KBM-7 (cell line): Measurements from ENCODE around the gene OBP2A.
"Not testable (repeated sequence)": the region's sequence is repeated elsewhere in the genome, so short reads cannot be mapped to it uniquely, and the experiment has no call there.

Source experiments
- DNase-seq: peaks from one replicate; pipeline ENCODE4 v3.0.0-alpha.2; 2015
- in situ Hi-C: fragments of 300-500 bp; cut with MboI; formaldehyde crosslinking; loops from 2 replicates; pipeline ENCODE4 v1.14.3; 2020; ENCODE audit warnings: low sequenced_read_pairs, low pct_unique_long_range_greater_than_20kb, mixed read lengths

OBP2A gene

DNA sequence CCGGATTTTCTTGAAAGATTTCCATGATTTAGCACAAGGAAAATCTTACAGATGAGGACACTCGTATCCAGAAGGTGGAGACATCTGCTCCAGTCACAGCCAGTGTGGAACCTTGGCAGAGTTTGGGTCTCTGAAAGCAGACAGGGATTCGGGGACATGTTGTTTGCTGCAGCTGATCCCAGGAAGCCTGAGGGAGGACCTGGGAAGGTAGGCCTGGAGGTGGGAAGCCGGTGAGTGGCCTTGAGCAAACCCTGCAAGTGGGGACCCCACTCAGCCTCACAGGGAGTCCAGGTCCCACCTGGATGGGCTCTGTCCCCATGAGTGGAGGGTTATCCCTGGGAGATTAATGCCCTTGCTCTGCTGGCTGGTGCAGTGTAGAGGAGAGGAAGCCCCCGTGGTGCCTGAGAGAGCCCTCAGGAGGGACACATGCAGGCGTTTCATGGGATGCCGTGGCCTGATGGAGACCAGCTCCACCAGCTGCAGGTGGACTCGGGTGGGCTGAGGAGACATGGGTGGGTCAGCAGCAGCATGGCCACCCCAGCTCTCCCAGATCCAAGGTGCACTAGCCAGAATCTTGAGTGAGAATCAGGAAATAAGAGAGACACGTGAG lies 37.6 kb upstream of the OBP2A start:
- in situ Hi-C loops = no loop called here

GRCh38 chr9:135509458-135509857 lies 36.5 kb upstream of the OBP2A start:
- in situ Hi-C loops = no loop called here

More for the DNA sequence above, 37.6 kb upstream of the OBP2A start:
- no peak for DNase-seq

DNA sequence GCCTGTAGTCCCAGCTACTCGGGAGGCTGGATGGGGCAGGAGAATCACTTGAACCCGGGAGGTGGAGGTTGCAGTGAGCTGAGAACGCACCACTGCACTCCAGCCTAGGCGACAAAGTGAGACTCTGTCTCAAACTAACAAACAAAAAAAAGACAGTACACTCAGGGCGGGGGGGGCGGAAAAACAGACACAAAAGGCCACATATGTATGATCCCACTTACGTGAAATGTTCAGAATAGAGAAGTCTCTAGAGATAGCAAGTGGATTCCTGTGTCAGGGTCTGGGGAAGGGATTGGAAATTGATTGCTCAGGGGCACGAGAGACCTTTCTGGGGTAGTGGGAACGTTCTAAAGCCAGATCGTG lies 33.7 kb upstream of the OBP2A start:
- DNase-seq = no peak
- in situ Hi-C loops = no loop called here

More at GRCh38 chr9:135509458-135509857, 36.5 kb upstream of the OBP2A start:
- no peak for DNase-seq

GRCh38 chr9:135512904-135513303 lies 33.0 kb upstream of the OBP2A start:
- in situ Hi-C loops = no loop called here
- no peak for DNase-seq

DNA sequence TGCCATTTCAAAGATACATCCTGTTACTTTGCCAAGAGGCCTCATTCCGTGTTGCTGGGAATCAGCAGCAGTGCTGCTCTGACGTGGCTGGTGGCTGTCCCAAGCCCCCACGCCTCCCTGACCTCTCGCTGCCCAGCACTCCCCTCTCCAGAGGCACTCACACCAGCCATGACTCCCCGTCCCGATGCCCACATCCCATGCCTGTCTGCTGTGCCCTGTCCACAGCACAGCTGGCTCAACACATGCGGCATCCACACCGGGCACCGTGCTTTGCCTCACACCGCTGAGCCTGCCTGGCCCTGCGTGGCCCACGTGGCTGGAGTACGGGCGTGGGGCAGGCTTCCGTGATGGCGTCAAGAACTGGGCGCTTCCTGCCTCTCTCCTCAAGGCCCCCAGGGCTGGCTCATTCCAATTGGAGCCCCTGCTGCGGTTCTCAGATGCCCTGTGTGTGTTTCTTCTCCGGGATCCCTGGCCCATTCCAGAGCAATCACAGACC lies 32.5 kb upstream of the OBP2A start:
- in situ Hi-C loops = no loop called here
- DNase-seq = no peak

- DNase-seq, in situ Hi-C loops: not testable (repeated sequence)
Observed at GRCh38 chr9:135513906-135514305, 32.0 kb upstream of the OBP2A start.

DNA sequence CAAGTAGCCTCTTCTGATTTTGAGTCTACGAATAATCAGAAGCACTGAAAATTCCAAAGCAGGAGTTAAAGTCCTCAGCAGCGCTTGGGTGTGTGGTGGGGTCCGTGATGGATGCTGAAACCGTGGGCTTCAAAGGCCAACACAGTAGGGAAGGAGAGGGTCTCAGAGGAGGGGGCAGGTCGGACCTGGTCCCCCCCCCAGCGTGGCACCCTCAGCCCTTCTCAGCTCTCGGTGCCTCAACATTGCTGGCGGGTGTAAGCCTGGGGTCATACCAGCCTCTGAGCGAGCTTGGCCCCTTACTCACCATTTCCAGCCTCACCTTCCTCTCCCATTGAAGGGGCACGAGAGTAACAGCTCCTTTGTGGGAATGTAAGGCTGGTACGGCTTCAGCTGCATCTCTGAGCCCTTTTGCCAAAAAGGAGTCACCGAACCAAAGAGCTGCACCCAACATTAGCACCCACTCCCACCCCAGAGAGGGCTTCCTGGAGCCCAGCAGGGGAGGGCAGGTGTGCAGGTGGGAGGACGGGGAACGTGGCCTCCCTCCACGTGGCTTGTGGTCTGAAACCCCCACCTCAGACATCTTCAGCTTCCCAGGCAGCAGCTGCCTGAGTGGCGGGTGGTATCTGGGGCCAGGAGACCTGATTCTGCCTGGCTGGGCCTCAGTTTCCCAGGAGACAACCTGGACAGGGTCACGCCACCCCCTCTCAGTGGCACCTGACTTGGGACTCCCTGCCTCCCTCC lies 31.4 kb upstream of the OBP2A start:
- in situ Hi-C loops = no loop called here
- no peak for DNase-seq

DNA sequence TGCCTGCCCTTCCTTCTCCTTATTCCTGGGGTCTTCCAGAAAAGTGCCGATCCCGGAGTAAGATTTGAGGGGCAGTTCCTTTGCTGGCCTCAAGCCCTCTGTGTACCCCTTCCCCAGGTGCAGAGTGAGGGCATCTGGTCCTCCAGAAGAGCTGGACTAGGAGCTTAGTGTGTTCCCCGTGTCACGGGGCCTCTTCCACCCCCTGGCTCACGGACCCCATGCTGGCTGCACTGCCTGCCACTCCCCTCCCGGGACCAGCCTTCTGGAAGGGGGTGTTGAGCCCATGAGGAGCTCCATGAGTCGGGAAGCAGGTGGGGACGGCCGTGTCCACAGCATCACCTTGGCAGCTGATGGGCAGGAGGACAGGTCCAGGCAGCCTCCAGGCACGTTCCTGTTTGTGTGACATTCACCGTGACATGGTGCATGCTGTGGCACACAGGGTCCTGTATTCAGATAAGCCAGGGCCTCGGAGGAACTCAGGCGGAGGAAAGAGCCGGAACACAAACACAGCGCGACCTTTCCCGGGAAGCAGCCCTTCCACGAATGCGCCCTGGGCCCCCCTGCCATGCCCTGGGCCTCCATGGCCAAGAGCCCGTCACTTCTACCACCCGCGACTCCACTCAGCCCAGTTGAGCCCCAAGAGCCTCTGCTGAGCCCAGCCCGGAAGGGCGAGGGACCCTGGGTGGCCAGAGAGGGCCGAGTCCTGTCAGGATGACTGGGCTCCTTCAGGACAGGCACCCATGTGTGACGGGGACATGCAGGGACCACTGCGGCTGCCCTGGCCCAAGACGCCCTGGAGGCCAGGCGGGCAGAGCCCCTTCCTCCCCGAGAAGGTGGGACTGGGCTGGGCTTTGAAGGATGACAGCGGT lies 30.6 kb upstream of the OBP2A start:
- no peak for DNase-seq
- in situ Hi-C loops = no loop called here

GRCh38 chr9:135516132-135516860 lies 29.6 kb upstream of the OBP2A start:
- in situ Hi-C loops = no loop called here
- DNase-seq = no peak

DNA sequence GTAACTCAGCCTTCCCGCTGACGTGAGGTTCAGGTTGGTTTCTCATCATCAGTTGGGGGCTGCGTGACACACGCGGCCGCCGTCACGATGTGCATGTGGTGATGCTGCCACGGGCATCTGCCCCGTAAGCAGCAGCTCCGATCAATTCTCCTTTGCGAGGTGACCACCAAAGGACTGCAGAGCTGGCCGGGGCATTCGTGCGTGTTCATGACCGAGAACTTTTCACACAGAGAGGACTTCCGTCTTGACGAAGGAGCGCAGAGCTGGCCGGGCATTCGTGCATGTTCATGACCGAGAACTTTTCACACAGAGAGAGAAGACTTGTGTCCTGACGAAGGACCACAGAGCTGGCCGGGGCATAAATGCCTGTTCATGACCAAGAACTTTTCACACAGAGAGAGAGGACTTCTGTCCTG lies 28.5 kb upstream of the OBP2A start:
- in situ Hi-C loops = no loop called here
- no peak for DNase-seq

GRCh38 chr9:135519179-135519971 lies 26.6 kb upstream of the OBP2A start:
- no peak for DNase-seq
- in situ Hi-C loops = no loop called here

DNA sequence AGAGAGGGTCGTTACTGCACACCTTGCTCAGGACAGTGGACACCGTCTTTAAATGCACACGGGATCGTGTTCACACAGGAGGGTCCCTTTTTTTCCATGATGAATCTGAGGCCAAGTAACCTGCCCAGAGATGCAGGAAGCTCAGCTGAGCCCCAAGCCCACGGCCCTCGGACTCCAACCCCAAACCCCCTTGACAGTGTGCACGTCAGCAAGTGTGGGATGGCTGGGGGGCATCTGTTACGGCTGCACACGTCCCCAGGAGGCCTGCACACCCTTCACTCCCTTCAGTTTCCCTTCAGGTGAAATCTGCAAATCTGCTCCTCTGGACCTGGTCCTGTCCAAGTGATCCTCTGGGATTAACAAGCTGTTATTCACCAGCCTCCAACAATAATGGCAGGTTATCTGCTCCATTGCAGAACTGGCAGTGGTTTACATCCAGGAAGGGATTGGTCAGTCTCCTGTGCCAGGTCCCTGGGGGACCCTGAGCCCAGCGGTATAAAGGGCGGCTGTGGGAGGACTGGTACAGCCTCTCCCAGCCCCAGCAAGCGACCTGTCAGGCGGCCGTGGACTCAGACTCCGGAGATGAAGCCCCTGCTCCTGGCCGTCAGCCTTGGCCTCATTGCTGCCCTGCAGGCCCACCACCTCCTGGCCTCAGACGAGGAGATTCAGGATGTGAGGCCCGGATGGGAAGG lies 24.9 kb upstream of the OBP2A start, which contains the start of gene LCN1:
Gene LCN1, plus strand, starts transcription at position 525 of the 692 bp plus-strand sequence. Its CDS starts 58 bp downstream, at position 583.
- no peak for DNase-seq
- in situ Hi-C loops = no loop called here

DNA sequence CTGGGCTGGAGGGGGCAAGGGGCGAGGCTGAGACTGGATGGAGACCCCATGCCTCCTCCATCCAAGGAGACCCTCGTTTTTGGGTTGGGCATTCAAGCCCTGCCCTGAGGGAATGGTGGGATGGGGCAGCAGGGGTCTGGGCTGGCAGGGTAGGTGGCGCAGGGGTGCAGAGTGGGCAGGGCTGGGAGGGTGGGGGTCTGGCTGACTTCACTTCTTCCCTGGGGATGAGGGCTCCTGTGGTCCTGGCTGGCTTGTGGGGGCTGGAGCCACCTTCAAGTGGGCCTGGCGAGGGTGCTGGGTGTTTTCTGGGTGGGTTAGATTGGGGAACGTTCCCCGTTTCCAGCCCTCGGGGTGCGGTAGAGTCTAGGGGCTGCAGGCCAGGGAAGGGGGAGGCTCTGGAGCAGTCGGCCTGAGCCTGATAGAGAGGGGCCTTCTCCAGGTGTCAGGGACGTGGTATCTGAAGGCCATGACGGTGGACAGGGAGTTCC lies 24.3 kb upstream of the OBP2A start:
- in situ Hi-C loops = no loop called here
- DNase-seq = no peak

- DNase-seq = no peak
- in situ Hi-C loops = no loop called here
Observed at GRCh38 chr9:135522137-135522877, 23.6 kb upstream of the OBP2A start.

DNA sequence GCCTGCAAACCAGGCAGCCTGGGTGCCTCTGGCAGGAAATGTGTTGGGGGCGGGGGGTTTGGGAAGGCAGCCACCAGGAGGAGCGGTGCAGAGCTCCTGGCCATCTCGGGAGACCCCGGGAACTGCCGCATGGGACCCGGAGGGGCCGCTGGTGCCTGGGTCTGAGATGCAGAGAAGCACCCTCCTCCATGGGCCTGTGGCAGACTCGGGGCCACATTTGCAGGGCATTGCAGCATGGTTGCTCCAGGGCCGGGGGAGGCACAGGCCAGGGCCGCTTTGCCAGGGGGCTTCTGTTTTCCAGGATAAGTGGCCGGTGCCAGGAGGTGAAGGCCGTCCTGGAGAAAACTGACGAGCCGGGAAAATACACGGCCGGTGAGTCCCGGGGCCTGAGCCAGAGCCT lies 23.0 kb upstream of the OBP2A start:
- DNase-seq = no peak
- in situ Hi-C loops = no loop called here

DNA sequence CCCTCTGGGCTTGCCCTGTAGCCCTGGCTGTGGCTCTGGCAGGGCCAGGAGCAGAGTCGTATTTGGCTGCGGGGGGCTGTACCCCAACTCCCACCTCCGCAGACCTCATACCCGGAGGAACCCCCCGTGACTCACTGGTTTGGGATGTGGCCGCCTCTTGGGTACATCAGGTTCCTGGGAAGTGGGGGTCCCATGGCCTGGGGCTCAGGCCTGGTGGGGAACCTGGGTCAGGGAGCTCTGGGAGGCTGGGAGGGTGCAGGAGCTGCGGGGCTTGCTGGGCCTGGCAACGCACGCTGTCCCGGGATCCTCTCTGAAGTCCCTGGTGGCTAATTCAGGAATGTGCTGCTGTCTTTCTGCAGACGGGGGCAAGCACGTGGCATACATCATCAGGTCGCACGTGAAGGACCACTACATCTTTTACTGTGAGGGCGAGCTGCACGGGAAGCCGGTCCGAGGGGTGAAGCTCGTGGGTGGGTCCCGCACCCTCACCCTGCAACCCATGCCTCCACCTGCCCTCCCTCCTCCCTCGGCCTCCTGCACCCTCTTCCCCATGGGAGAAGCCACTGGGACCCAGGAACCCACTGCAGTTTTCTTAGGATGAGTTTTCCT lies 22.3 kb upstream of the OBP2A start:
- no peak for DNase-seq
- in situ Hi-C loops = no loop called here
